Right ventricle myocardium inferior (tissue), 1 donor: ENCODE results near the gene CHSY3. TPM values are rescaled to one million over a fixed set of nuclear protein-coding genes. Genes with fewer than 3 reads are reported as not detected.
"Not testable (repeated sequence)": the region's sequence is repeated elsewhere in the genome, so short reads cannot be mapped to it uniquely, and the experiment has no call there.

Experiments used
- ATAC-seq: fragments of 200-7000 bp; cut with Tn5 transposase; one replicate; pipeline ENCODE4 v1.9.1; 2020; ENCODE audit warnings: mild to moderate bottlenecking, moderate library complexity
- DNase-seq: peaks from one replicate; pipeline ENCODE4 v3.0.0; 2021; ENCODE audit errors: missing footprints
- intact Hi-C: fragments of 100-400 bp; cut with DNase I; formaldehyde crosslinking; loops from one replicate; pipeline ENCODE4 v1.11.0; 2022
- total RNA-seq: library from RNA; stranded (reverse); fragmentation: NEBNext Ultra II Directional; extraction: Animal tissue kit (Norgen Biotek cat#: 25700); gene quantifications from one replicate; pipeline ENCODE4 v1.2.1, GENCODE V29; 2021
- donor health status: DM: no; HTN: yes; CAD: no; lungs with severe emphysema.

Gene CHSY3
- total RNA-seq, 1 donor from 2014 or later, result 0.57 TPM

DNA sequence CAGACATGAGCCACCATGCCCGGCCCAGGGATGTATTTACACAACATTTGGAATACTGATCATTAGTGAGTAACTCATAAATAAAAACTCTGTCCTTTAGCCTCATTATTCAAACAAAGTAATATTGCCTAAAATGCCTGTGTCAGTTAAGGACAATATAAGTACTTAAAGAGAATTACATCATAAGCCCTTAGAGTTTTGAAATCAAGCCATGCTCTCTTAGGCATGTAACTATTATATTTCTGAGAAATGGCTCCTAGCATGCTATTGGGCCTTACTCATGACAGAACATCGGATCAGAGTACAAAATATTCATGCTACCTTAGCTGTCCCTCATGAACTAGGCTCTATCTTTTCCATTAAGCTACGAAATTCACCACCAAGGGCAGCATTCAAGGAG is 309.3 kb downstream of the CHSY3 start:
- ATAC-seq (no peak), DNase-seq (no peak)
- intact Hi-C loops, result no loop called here

DNA sequence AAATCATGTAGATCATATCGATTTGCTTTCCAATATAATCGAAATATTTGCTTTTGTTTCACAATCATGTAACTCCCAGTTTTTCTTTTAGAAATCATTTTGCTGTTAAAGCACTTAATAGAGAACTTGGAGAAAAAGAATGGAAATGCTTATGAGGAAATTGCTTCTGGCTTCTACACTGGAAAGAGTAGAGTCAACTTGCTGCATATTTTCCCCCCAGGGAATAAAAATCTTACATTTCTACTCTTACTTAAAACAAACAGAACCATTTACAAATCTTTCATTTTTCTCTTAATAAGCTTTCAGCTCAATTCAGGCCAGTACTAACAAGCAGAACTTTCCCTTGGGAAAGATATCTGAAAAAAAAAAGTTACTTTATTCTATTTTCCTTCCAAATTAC is 312.0 kb downstream of the CHSY3 start:
- intact Hi-C loops, result no loop called here
- ATAC-seq (no peak), DNase-seq (no peak)

GRCh38 chr5:130222573-130222972 is 318.3 kb downstream of the CHSY3 start:
- DNase-seq, result no peak
- intact Hi-C loops, result no loop called here
- ATAC-seq, result no peak

DNA sequence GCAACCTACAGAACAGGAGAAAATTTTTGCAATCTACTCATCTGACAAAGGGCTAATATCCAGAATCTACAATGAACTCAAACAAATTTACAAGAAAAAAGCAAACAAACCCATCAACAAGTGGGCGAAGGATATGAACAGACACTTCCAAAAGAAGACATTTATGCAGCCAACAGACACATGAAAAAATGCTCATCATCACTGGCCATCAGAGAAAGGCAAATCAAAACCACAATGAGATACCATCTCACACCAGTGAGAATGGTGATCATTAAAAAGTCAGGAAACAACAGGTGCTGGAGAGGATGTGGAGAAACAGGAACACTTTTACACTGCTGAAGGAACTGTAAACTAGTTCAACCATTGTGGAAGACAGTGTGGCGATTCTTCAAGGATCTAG is 322.3 kb downstream of the CHSY3 start:
- intact Hi-C loops, ATAC-seq, DNase-seq: not testable (repeated sequence)

DNA sequence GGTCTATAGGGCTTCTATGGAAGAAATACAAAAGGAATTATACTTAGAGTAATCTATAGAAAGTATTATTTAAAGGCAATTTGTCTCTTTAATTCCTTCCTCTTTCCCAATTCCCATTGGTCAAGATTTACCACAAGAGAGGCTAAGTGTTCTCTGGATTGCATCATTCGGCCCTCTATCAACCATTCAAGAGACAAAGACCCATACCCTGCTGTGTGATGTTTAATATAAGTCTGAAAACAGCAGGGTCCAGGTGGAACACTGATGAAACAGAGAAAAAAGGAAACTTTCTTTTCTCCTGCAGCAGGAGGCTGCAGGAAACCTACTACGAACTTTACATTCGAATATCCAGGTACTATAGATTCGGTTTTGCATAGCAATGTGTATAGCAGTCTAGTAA is 323.4 kb downstream of the CHSY3 start:
- intact Hi-C loops, result no loop called here
- no peak for ATAC-seq
- no peak for DNase-seq

DNA sequence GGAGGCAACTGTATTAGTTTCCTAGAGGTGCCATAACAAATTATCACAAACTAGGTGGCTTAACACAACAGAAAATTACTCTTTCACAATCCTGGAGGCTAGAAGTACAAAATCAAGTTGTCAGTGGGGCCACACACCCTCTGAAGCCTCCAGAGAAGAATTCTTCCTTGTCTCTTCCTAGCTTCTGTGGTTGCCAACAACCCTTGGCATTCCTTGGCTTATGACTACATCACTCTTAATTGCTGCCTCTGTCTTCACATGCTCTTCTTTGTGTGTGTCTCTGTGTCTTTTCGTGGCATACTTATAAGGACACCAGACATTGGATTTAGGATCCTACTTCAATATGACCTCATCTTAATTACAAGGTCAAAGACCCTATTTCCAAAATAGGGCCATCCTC is 327.5 kb downstream of the CHSY3 start:
- intact Hi-C loops, result no loop called here
- ATAC-seq (no peak), DNase-seq (no peak)

GRCh38 chr5:130234816-130235215 is 330.6 kb downstream of the CHSY3 start:
- ATAC-seq, result no peak
- intact Hi-C loops, result no loop called here
- no peak for DNase-seq

Other genes starting within 250 kb of the CHSY3 start
- gene MINAR2, start 156.4 kb upstream of the CHSY3 start, total RNA-seq, result not detected